ENCODE data around the gene FTO.

Gene FTO

GRCh38 chr16:54110016-54110981 is 406.3 kb downstream of the FTO start:
- no peak for DNase-seq (ENCODE audit: low read depth in 4 of 4, low spot score in 1 of 4)

- no peak for DNase-seq (ENCODE audit: low read depth in 4 of 4, low spot score in 1 of 4)
These were observed 408.7 kb downstream of the FTO start for GRCh38 chr16:54112451-54113206.

- DNase-seq (ENCODE audit: low read depth in 4 of 4, low spot score in 1 of 4), result no peak
These were observed 411.6 kb downstream of the FTO start for GRCh38 chr16:54115558-54115957.

GRCh38 chr16:54116124-54116655 is 412.2 kb downstream of the FTO start:
- DNase-seq (ENCODE audit: low read depth in 4 of 4, low spot score in 1 of 4), result no peak

- no peak for DNase-seq (ENCODE audit: low read depth in 4 of 4, low spot score in 1 of 4)
These were observed 414.9 kb downstream of the FTO start for GRCh38 chr16:54118846-54119245.

GRCh38 chr16:54120846-54121480 is 417.0 kb downstream of the FTO start:
- DNase-seq (ENCODE audit: low read depth in 4 of 4, low spot score in 1 of 4), result no peak

- DNase-seq (ENCODE audit: low read depth in 4 of 4, low spot score in 1 of 4), result no peak
These were observed 417.8 kb downstream of the FTO start for GRCh38 chr16:54121539-54122295.

GRCh38 chr16:54123766-54124165 is 419.8 kb downstream of the FTO start:
- DNase-seq (ENCODE audit: low read depth in 4 of 4, low spot score in 1 of 4), result no peak

- no peak for DNase-seq (ENCODE audit: low read depth in 4 of 4, low spot score in 1 of 4)
These were observed 422.0 kb downstream of the FTO start for GRCh38 chr16:54125751-54126655.

GRCh38 chr16:54126907-54127306 is 423.0 kb downstream of the FTO start:
- DNase-seq (ENCODE audit: low read depth in 4 of 4, low spot score in 1 of 4), result no peak

- no peak for DNase-seq (ENCODE audit: low read depth in 4 of 4, low spot score in 1 of 4)
These were observed 424.8 kb downstream of the FTO start for GRCh38 chr16:54128629-54129234.

GRCh38 chr16:54129810-54130209 is 425.9 kb downstream of the FTO start:
- no peak for DNase-seq (ENCODE audit: low read depth in 4 of 4, low spot score in 1 of 4)

GRCh38 chr16:54135361-54136275 is 431.7 kb downstream of the FTO start:
- DNase-seq (ENCODE audit: low read depth in 4 of 4, low spot score in 1 of 4), result no peak

GRCh38 chr16:54136276-54136625 is 432.3 kb downstream of the FTO start:
- DNase-seq (ENCODE audit: low read depth in 4 of 4, low spot score in 1 of 4), result no peak

- no peak for DNase-seq (ENCODE audit: low read depth in 4 of 4, low spot score in 1 of 4)
These were observed 436.3 kb downstream of the FTO start for GRCh38 chr16:54140057-54140787.

- no peak for DNase-seq (ENCODE audit: low read depth in 4 of 4, low spot score in 1 of 4)
These were observed 436.8 kb downstream of the FTO start for GRCh38 chr16:54140788-54141136.

GRCh38 chr16:54142787-54143186 is 438.8 kb downstream of the FTO start:
- DNase-seq (ENCODE audit: low read depth in 4 of 4, low spot score in 1 of 4), result no peak

- no peak for DNase-seq (ENCODE audit: low read depth in 4 of 4, low spot score in 1 of 4)
These were observed 439.5 kb downstream of the FTO start for GRCh38 chr16:54143410-54143809.

Data from stimulated activated CD4-positive, alpha-beta T cell treated with anti-CD3 and anti-CD28 coated beads, Interleukin-1b, Interleukin-23, amount 100 ng/mL, for 24 hours (primary cell).